KMS-11 (cell line): Measurements from ENCODE around the gene SLC1A4.

ENCODE experiments used
- H2AFZ ChIP-seq: fragments of 200-600 bp; sonication (generic); 2 replicates; pipeline ENCODE4 v1.6.1; 2016; ENCODE audit warnings: antibody characterized with exemption, mixed run types, low read depth
- H3K27ac ChIP-seq: fragments of 200-600 bp; sonication (generic); 2 replicates; pipeline ENCODE4 v1.6.1; 2016; ENCODE audit warnings: mild to moderate bottlenecking, mixed run types
- H3K27me3 ChIP-seq: fragments of 200-600 bp; sonication (generic); 2 replicates; pipeline ENCODE4 v1.6.1; 2017; ENCODE audit warnings: mild to moderate bottlenecking, low read depth, mixed run types, moderate library complexity; ENCODE audit not compliant: insufficient read depth
- H3K36me3 ChIP-seq: fragments of 200-600 bp; sonication (generic); 2 replicates; pipeline ENCODE4 v1.6.1; 2017; ENCODE audit warnings: mild to moderate bottlenecking, mixed run types; ENCODE audit not compliant: insufficient read depth
- H3K4me1 ChIP-seq: fragments of 200-600 bp; sonication (generic); 2 replicates; pipeline ENCODE4 v1.6.1; 2016; ENCODE audit warnings: mild to moderate bottlenecking, low read depth, mixed run types; ENCODE audit not compliant: poor library complexity, severe bottlenecking
- H3K4me2 ChIP-seq: fragments of 200-600 bp; sonication (generic); 2 replicates; pipeline ENCODE4 v1.7.0; 2016; ENCODE audit warnings: mild to moderate bottlenecking, mixed run types
- H3K4me3 ChIP-seq: fragments of 200-600 bp; sonication (generic); IDR thresholded peaks from 2 replicates; pipeline ENCODE4 v1.6.1; 2017; ENCODE audit warnings: low read depth, low read length, mixed read lengths; ENCODE audit not compliant: insufficient read depth
- H3K79me2 ChIP-seq: fragments of 200-600 bp; sonication (generic); 2 replicates; pipeline ENCODE4 v1.6.1; 2016; ENCODE audit warnings: low read depth, mixed run types; ENCODE audit not compliant: insufficient read depth
- H3K9ac ChIP-seq: fragments of 200-600 bp; sonication (generic); 2 replicates; pipeline ENCODE4 v1.6.1; 2016; ENCODE audit warnings: mild to moderate bottlenecking, mixed run types
- H4K20me1 ChIP-seq: fragments of 200-600 bp; sonication (generic); 2 replicates; pipeline ENCODE4 v1.6.1; 2016; ENCODE audit warnings: mild to moderate bottlenecking, mixed run types; ENCODE audit not compliant: insufficient read depth
- TF ChIP-seq, protein P1 (sequence below): fragments of 200-600 bp; sonication (generic); conservative IDR thresholded peaks from 2 replicates; pipeline ENCODE4 v1.6.1; 2017; ENCODE audit warnings: low read depth, mild to moderate bottlenecking, antibody characterized with exemption, low read length, moderate library complexity, mixed read lengths

Gene SLC1A4

GRCh38 chr2:64943387-64944150 is 45.6 kb upstream of the SLC1A4 start:
- Histone ChIP-seq H3K27ac (no peak overlapping the region), H3K4me1 (peaks cover 72% of the 10 kb centered on the region), H3K4me2 (no peak overlapping the region), H3K79me2 (no peaks in the 10 kb centered on the region), H2AFZ (no peak overlapping the region), H3K4me3 (no peak overlapping the region), H3K36me3 (no peaks in the 10 kb centered on the region), H3K9ac (no peak overlapping the region), H4K20me1 (no peaks in the 10 kb centered on the region), H3K27me3 (no peaks in the 10 kb centered on the region)
- TF ChIP-seq, protein P1, sequence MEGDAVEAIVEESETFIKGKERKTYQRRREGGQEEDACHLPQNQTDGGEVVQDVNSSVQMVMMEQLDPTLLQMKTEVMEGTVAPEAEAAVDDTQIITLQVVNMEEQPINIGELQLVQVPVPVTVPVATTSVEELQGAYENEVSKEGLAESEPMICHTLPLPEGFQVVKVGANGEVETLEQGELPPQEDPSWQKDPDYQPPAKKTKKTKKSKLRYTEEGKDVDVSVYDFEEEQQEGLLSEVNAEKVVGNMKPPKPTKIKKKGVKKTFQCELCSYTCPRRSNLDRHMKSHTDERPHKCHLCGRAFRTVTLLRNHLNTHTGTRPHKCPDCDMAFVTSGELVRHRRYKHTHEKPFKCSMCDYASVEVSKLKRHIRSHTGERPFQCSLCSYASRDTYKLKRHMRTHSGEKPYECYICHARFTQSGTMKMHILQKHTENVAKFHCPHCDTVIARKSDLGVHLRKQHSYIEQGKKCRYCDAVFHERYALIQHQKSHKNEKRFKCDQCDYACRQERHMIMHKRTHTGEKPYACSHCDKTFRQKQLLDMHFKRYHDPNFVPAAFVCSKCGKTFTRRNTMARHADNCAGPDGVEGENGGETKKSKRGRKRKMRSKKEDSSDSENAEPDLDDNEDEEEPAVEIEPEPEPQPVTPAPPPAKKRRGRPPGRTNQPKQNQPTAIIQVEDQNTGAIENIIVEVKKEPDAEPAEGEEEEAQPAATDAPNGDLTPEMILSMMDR, result no peak

DNA sequence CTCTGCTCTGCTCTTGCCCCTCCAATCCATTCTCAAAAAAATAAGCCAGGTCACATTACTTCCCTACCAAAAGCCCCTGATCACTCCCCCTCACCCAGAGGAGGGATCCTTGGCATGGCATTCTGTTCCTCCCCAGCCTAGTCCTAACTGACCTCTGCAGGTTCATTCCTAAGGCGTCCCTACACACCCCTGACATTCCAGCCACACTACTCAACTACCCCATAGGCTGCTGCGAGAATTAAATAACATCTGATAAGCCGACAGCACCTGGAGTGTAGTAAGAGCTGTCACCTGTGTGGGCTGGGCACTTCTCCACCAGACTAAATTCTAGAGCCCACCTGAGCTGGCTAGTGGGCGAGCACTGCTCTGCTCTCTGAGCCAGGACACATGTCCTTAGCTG is 44.7 kb upstream of the SLC1A4 start:
- Histone ChIP-seq H3K36me3 (no peaks in the 10 kb centered on the region), H3K4me2 (no peak overlapping the region), H3K4me3 (no peak overlapping the region), H2AFZ (no peak overlapping the region), H4K20me1 (no peaks in the 10 kb centered on the region), H3K79me2 (no peaks in the 10 kb centered on the region), H3K27ac (no peak overlapping the region), H3K4me1 (peaks cover 65% of the 10 kb centered on the region), H3K27me3 (no peaks in the 10 kb centered on the region), H3K9ac (no peak overlapping the region)
- TF ChIP-seq, protein P1, result no peak

GRCh38 chr2:64945973-64946768 is 43.0 kb upstream of the SLC1A4 start:
- Histone ChIP-seq H3K4me2 (peak overlapping the region; percentile 29), H4K20me1 (no peaks in the 10 kb centered on the region), H3K4me3 (peak overlapping the region; percentile 40), H3K27me3 (no peaks in the 10 kb centered on the region), H3K79me2 (no peaks in the 10 kb centered on the region), H2AFZ (peak overlapping the region; percentile 42), H3K27ac (peak overlapping the region; percentile 56), H3K36me3 (no peaks in the 10 kb centered on the region), H3K4me1 (peaks cover 63% of the 10 kb centered on the region), H3K9ac (peak overlapping the region; percentile 33; the same call in 1 of the 2 replicates)
- TF ChIP-seq, protein P1, result no peak

DNA sequence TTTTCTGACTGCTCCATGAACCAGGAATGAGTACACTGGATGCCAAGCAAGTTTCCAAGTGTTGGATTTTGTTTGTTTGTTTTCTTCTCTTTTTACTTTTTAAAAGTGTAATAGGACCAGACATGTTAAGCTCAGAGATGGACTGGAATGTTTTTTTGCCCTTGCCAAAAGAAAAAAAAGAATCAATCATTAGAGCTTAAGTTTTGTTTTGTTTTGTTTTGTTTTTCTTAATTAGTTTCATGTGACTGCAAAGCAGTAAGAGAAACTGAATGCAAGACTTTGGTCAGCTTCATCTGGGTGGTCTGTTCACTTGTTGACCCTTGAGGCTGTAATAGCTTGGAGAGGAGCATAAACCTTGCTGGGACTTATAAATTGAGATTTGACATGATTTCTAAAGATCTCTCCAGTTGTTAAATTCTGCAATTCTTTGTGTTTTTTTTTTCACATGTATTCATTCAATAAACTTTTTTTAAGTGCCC is 42.4 kb upstream of the SLC1A4 start:
- Histone ChIP-seq H3K27me3 (no peaks in the 10 kb centered on the region), H3K36me3 (no peaks in the 10 kb centered on the region), H3K4me3 (no peak overlapping the region), H4K20me1 (no peaks in the 10 kb centered on the region), H3K9ac (peak overlapping the region; percentile 33; the same call in 1 of the 2 replicates), H2AFZ (peak overlapping the region; percentile 42), H3K27ac (peak overlapping the region; percentile 56), H3K4me1 (peaks cover 63% of the 10 kb centered on the region), H3K79me2 (no peaks in the 10 kb centered on the region), H3K4me2 (peak overlapping the region; percentile 29)
- TF ChIP-seq, protein P1, result no peak
